ENCODE measurements around the gene STAB2.

STAB2 gene

DNA sequence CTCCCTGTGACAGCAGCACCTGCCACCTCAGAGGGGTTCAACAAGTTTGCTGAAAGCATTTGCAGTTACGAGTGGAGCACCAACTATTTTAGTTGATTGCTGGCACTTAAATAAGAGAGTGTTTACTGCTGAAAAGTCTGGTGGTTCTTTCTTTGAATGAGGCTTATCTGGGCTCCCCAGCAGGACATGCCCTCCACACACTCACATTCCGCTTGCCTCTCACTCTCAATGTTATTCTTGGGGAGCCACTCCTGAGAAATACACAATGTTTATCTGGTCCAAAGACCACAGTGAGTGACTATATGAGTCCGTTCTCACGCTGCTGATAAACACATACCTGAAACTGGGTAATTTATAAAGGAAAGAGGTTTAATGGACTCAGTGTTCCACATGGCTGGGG is 222.1 kb downstream of the STAB2 start:
- TF ChIP-seq TCF12 (IDR thresholded peaks at IDR 0.05; ENCODE audit: low read depth) (no peak), YY1 (IDR thresholded peaks at IDR 0.05; ENCODE audit: low read depth) (no peak), CREB1 (IDR thresholded peaks at IDR 0.05; ENCODE audit: low read depth) (no peak), ZBTB7A (IDR thresholded peaks at IDR 0.05; ENCODE audit: low read depth) (no peak), TAF1 (IDR thresholded peaks at IDR 0.05; ENCODE audit: low read depth) (no peak)

DNA sequence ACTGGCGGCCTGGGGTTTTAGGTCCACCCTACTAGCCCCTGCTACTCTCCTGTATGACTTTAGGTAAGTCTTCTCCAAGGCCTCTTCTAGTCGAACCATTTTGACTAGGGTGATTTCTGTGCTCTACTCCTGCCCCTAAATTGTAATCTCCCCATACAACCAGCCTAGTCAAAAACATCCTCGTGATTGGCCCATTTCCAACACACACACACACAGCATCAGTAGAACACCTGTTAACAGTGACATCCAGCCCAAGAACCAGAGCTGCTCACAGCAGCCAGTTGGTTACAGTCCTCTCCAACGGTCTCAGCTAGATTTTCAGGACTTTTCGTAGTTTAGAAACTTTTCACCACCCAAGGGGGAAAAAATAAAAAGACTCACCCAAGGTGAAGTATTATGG is 223.0 kb downstream of the STAB2 start:
- TF ChIP-seq, protein P1, sequence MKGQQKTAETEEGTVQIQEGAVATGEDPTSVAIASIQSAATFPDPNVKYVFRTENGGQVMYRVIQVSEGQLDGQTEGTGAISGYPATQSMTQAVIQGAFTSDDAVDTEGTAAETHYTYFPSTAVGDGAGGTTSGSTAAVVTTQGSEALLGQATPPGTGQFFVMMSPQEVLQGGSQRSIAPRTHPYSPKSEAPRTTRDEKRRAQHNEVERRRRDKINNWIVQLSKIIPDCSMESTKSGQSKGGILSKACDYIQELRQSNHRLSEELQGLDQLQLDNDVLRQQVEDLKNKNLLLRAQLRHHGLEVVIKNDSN (IDR thresholded peaks at IDR 0.05), result no peak
- TF ChIP-seq, protein P2, sequence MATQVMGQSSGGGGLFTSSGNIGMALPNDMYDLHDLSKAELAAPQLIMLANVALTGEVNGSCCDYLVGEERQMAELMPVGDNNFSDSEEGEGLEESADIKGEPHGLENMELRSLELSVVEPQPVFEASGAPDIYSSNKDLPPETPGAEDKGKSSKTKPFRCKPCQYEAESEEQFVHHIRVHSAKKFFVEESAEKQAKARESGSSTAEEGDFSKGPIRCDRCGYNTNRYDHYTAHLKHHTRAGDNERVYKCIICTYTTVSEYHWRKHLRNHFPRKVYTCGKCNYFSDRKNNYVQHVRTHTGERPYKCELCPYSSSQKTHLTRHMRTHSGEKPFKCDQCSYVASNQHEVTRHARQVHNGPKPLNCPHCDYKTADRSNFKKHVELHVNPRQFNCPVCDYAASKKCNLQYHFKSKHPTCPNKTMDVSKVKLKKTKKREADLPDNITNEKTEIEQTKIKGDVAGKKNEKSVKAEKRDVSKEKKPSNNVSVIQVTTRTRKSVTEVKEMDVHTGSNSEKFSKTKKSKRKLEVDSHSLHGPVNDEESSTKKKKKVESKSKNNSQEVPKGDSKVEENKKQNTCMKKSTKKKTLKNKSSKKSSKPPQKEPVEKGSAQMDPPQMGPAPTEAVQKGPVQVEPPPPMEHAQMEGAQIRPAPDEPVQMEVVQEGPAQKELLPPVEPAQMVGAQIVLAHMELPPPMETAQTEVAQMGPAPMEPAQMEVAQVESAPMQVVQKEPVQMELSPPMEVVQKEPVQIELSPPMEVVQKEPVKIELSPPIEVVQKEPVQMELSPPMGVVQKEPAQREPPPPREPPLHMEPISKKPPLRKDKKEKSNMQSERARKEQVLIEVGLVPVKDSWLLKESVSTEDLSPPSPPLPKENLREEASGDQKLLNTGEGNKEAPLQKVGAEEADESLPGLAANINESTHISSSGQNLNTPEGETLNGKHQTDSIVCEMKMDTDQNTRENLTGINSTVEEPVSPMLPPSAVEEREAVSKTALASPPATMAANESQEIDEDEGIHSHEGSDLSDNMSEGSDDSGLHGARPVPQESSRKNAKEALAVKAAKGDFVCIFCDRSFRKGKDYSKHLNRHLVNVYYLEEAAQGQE (IDR thresholded peaks at IDR 0.05; ENCODE audit: low read depth), result no peak
- TF ChIP-seq EP300 (IDR thresholded peaks at IDR 0.05; ENCODE audit: borderline replicate concordance) (no peak), NFIC (IDR thresholded peaks at IDR 0.05) (no peak)

DNA sequence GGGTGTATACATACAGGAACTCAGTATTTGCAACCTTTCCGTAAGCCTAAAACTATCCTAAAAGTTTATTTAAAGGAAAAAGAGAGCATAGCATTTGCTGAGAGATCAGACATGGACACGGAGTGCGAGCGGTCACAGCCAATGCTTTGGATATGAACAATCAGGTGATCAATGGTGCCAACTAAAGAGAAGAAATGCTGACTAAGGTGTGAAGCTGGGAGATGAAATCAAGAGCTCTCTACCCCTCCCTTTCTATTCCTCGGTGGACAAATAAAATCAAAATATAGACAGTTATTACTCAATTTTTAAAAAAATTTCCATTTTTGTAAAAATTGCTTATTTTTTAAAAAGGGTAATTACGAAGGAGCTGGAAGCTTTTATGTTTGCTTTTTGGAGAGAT is 224.7 kb downstream of the STAB2 start:
- TF ChIP-seq, protein P2 (IDR thresholded peaks at IDR 0.05; ENCODE audit: low read depth), result no peak
- TF ChIP-seq RAD21 (IDR thresholded peaks at IDR 0.05; ENCODE audit: low read depth) (no peak), EGR1 (IDR thresholded peaks at IDR 0.05) (no peak), TAF1 (IDR thresholded peaks at IDR 0.05; ENCODE audit: low read depth) (no peak), TCF12 (IDR thresholded peaks at IDR 0.05; ENCODE audit: low read depth) (no peak), CEBPB (IDR thresholded peaks at IDR 0.05) (no peak), YY1 (IDR thresholded peaks at IDR 0.05; ENCODE audit: low read depth) (no peak), EP300 (IDR thresholded peaks at IDR 0.05; ENCODE audit: borderline replicate concordance) (no peak), TEAD4 (IDR thresholded peaks at IDR 0.05) (no peak), FOXM1 (IDR thresholded peaks at IDR 0.05; ENCODE audit: borderline replicate concordance, low read depth) (no peak), ZBTB7A (IDR thresholded peaks at IDR 0.05; ENCODE audit: low read depth) (no peak), NFIC (IDR thresholded peaks at IDR 0.05) (no peak), CREB1 (IDR thresholded peaks at IDR 0.05; ENCODE audit: low read depth) (no peak)
- TF ChIP-seq, protein P1 (IDR thresholded peaks at IDR 0.05), result no peak
- TF ChIP-seq, protein P3, sequence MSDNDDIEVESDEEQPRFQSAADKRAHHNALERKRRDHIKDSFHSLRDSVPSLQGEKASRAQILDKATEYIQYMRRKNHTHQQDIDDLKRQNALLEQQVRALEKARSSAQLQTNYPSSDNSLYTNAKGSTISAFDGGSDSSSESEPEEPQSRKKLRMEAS (IDR thresholded peaks at IDR 0.05), result no peak

DNA sequence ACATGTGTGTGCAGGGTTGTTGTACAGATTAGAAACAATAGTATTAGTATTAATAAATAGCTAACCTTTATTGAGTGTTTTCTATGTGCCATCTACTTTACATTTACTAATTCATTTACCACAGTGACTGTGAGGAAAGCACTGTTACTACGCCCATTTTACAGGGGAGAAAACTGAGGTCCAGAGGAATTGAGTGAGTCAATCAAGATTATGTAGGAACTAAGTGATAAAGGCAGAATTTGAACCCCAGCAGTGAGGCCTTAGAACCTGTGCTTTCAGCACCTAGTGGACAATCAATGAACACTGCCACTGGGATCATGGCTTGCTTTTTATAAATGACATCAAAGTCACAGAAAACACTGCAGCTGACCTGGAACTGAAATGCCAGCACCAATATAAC is 225.7 kb downstream of the STAB2 start:
- TF ChIP-seq CEBPB (IDR thresholded peaks at IDR 0.05) (no peak), FOXM1 (IDR thresholded peaks at IDR 0.05; ENCODE audit: borderline replicate concordance, low read depth) (no peak), EGR1 (IDR thresholded peaks at IDR 0.05) (no peak), TEAD4 (IDR thresholded peaks at IDR 0.05) (no peak), TAF1 (IDR thresholded peaks at IDR 0.05; ENCODE audit: low read depth) (no peak), RAD21 (IDR thresholded peaks at IDR 0.05; ENCODE audit: low read depth) (no peak), CREB1 (IDR thresholded peaks at IDR 0.05; ENCODE audit: low read depth) (no peak), YY1 (IDR thresholded peaks at IDR 0.05; ENCODE audit: low read depth) (no peak), NFIC (IDR thresholded peaks at IDR 0.05) (no peak), TCF12 (IDR thresholded peaks at IDR 0.05; ENCODE audit: low read depth) (no peak)

DNA sequence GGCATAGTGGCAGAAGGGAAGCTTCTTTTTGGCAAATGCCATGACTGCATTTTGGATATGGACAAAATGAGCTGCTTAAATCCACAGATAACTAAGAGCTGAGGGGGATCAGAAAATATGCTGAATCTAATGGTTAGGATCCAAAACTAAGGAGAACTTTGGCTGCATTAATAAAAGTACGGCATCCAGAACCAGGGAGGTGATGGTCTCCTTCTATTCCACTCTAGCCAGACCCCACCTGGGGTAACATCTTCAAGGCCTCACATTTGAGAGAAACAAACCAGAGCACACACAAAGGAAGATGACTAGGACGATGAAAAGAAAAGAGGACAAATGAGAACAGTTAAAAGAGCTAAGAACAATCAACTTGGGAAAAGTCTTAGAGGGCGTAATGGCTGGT is 226.4 kb downstream of the STAB2 start:
- TF ChIP-seq EGR1 (IDR thresholded peaks at IDR 0.05) (no peak), CEBPB (IDR thresholded peaks at IDR 0.05) (no peak), TEAD4 (IDR thresholded peaks at IDR 0.05) (no peak), CREB1 (IDR thresholded peaks at IDR 0.05; ENCODE audit: low read depth) (no peak), NFIC (IDR thresholded peaks at IDR 0.05) (no peak), TCF12 (IDR thresholded peaks at IDR 0.05; ENCODE audit: low read depth) (no peak), FOXM1 (IDR thresholded peaks at IDR 0.05; ENCODE audit: borderline replicate concordance, low read depth) (no peak), TAF1 (IDR thresholded peaks at IDR 0.05; ENCODE audit: low read depth) (no peak), ZBTB7A (IDR thresholded peaks at IDR 0.05; ENCODE audit: low read depth) (no peak)
- TF ChIP-seq, protein P3 (IDR thresholded peaks at IDR 0.05), result no peak
- TF ChIP-seq, protein P1 (IDR thresholded peaks at IDR 0.05), result no peak
- TF ChIP-seq, protein P2 (IDR thresholded peaks at IDR 0.05; ENCODE audit: low read depth), result no peak

Data from Ishikawa (cell line).